Middle frontal gyrus (tissue), 1 donor: Measurements from ENCODE around the gene PIGW.

Experiments used
- DNase-seq: peaks from one replicate; pipeline ENCODE4 v3.0.0-alpha.2; 2015; ENCODE audit warnings: low spot score; ENCODE audit errors: extremely low spot score

PIGW gene

GRCh38 chr17:36545077-36545464, 10.3 kb downstream of the PIGW start:
- no peak for DNase-seq

DNA sequence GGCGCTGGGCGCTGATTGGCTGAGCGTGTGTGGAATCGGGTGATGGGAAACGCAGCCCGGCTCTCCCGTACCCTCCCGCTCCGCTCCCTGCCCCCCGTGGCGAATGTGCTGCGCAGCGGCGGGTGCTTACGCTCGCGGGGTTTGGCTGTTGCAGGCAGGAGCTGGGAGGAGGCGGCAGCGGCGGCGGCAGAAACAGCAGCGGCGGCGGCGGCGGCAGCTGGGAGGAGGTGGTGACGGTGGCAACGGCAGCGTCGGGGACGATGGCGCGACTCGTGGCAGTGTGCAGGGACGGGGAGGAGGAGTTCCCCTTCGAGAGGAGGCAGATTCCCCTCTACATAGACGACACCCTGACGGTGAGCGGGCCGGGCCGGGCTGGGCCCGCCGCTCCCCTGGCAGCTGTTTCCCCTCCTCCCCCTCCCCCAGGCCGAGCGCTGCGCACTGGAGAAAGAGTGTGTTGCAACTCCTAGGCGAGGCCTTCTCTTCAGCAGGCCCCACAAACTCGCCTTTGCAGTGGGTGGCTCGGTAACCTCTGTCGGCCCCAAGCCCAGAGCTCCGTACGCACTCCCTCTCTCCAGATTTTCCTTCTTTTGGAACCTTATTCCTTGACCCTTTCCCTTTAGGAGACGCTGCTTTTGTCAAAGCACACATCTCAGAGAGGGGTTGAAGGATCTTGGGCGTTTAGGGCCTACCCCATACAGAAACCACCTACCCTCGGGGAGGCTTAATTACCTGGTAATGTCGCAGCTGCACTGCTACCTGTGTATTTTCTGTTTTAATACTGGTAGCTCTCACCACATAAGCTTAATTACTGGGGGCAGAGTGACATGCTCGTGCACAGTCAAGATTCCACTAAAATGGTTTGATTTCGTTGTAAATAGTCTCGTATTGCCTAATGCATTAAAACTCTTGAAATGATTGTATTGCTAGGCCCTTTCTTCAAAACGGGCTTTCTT, 11.0 kb downstream of the PIGW start:
- DNase-seq: peak; percentile 88

GRCh38 chr17:36546418-36547093, 11.8 kb downstream of the PIGW start:
- DNase-seq: no peak

GRCh38 chr17:36547776-36548175, 13.0 kb downstream of the PIGW start:
- DNase-seq: no peak

- no peak for DNase-seq
Measured at GRCh38 chr17:36550491-36551417, 16.0 kb downstream of the PIGW start.

- DNase-seq: no peak
Measured at GRCh38 chr17:36553459-36553858, 18.7 kb downstream of the PIGW start.

- DNase-seq: no peak
Measured at GRCh38 chr17:36566081-36566480, 31.3 kb downstream of the PIGW start.

DNA sequence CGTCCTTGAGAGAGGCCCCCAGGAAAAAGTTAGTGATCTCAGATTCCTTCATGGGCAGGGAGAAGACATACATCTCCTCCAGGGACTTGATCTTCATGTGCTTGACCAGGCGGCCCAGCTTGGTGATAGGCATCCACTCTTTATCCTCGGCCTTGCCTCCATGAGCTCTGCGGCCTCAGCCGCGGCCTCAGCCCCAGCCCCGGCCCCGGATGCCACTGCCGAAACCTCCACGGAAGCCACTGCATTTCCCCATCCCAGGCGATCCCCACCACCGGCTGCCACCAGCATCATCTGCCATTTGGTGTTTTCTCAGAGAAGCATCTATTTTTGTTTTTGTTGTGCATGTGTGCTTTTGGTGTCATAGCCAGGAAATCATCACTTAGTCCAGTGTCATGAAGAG, 40.2 kb downstream of the PIGW start:
- DNase-seq: no peak

DNA sequence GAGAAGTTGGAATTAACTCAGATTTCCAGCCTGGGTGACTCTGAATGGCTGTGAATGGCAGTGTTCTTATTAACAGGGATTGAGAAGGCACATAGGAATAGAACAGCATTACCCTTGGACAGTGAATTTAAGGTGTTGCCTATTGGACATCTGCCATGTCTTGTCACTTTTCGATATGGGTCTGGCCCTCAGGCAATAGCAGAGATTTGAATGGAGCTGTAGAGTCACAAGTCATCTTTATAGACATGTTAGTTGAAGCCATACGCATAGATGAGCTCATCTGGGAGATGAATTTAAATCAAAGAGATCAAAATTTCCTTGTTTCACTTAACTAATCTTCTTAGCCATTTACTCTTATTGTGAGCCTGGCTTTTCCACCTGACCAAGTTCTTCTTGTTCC, 42.0 kb downstream of the PIGW start:
- no peak for DNase-seq

GRCh38 chr17:36578671-36579070, 43.9 kb downstream of the PIGW start:
- DNase-seq: no peak

GRCh38 chr17:36583787-36584186, 49.0 kb downstream of the PIGW start:
- DNase-seq: no peak

- no peak for DNase-seq
Measured at GRCh38 chr17:36586138-36586537, 51.4 kb downstream of the PIGW start.
